Epithelial cell of esophagus (primary cell): ENCODE results near the gene FAM124A.

Source experiments
- DNase-seq: peaks from one replicate; pipeline ENCODE4 v3.0.0; 2010; ENCODE audit warnings: low read depth
- H3K4me3 ChIP-seq: 2 replicates; pipeline ENCODE4 v1.5.1; 2011; ENCODE audit warnings: mild to moderate bottlenecking, low read length, control low read depth
- CTCF ChIP-seq: IDR thresholded peaks from 2 replicates; pipeline ENCODE4 v1.5.1; 2011; ENCODE audit warnings: low read depth, mild to moderate bottlenecking, low read length, control low read depth, inconsistent platforms; ENCODE audit not compliant: insufficient read depth; ENCODE audit errors: missing control alignments

FAM124A gene

GRCh38 chr13:51180853-51181511 is 41.2 kb upstream of the FAM124A start:
- no peak for TF ChIP-seq CTCF
- H3K4me3 ChIP-seq = no peak overlapping the region
- DNase-seq = no peak

GRCh38 chr13:51181786-51182383 is 40.3 kb upstream of the FAM124A start:
- no peak overlapping the region for H3K4me3 ChIP-seq
- DNase-seq = no peak
- no peak for TF ChIP-seq CTCF

DNA sequence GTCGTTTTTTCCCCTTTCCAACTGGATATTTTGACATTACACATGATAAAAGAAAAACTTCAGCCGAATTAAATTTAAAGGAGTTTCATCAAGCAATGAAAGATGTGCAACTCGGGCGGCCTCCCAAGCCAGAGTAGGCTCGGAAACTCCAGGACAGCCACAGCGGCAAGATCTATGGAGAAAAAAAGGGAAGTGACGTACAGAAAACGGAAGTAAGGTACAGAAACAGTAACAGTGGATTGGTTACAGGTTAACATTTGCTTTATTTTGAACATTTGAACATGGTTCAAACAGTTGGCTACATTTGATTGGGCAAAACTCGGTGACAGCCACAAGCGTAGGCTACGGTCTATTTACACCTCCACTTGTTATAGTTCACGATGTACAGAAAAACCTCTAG is 30.5 kb upstream of the FAM124A start:
- DNase-seq = no peak
- no peak for TF ChIP-seq CTCF
- no peak overlapping the region for H3K4me3 ChIP-seq

DNA sequence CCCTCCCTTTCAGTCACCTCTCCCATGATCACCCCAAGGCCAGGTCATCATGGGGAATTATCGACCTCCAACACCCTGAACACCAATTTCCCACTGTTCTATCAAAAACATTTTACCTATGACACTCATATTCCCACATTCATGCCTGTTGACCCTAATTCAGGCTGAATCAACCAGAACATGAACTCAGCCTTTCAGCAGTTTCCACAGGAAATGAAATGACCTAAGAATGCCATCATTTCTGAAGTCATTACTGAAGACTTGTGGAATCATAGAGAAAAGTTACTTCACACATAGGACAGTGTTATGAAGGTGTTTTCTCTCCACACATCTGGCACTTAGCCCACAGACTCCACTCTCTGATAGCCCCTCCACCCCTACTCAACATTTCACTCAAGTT is 29.9 kb upstream of the FAM124A start:
- DNase-seq = no peak

GRCh38 chr13:51193387-51193786 is 28.8 kb upstream of the FAM124A start:
- no peak for DNase-seq
- no peak for TF ChIP-seq CTCF
- no peak overlapping the region for H3K4me3 ChIP-seq

More for the DNA sequence above, 29.9 kb upstream of the FAM124A start:
- TF ChIP-seq CTCF = no peak
- H3K4me3 ChIP-seq = no peak overlapping the region

DNA sequence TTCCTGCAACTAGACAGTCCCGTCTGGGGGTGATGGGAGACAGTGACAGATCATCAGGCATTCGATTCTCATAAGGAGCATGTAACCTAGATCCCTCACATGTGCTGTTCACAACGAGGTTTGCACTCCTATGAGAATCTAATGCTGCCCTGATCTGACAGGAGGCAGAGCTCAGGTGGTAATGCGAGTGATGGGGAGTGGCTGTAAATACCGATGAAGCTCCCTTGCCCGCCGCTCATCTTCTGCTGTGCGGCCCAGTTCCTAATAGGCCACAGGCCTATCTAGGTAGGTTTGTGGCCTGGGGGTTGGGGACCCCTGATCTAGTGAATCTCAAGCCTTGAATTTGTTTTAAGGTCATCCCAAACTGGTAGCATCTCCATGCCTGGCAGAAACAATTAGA is 27.3 kb upstream of the FAM124A start:
- TF ChIP-seq CTCF = no peak
- no peak for DNase-seq

DNA sequence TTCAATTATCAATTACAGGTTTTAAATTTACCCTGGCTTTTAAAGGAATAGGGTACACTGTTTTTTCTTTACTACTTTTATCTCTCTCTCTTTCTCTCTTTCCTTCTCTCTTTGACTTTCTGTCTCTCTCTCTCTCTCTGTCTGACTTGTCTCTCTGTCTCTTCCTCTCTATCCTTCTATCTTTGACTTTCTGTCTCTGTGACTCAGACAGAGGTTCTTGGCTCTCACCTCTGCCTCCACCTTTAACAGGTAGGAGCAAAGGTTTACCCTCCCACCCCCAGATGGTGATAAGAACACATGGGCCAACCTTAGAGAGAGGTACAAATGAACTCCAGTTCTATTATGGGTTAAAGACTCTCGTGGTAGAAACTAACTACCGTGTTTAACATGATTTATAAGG is 20.3 kb upstream of the FAM124A start:
- DNase-seq = no peak
- H3K4me3 ChIP-seq = no peak overlapping the region
- no peak for TF ChIP-seq CTCF

More for the DNA sequence above, 27.3 kb upstream of the FAM124A start:
- no peak overlapping the region for H3K4me3 ChIP-seq
